Mesodermal cell (in vitro differentiated cells): ENCODE measurements around the gene GUCA1A.
"Not testable (repeated sequence)": the region's sequence is repeated elsewhere in the genome, so short reads cannot be mapped to it uniquely, and the experiment has no call there.

Source experiments
- H3K27ac ChIP-seq: 2 replicates; pipeline ENCODE4 v1.7.0; 2013; ENCODE audit warnings: mild to moderate bottlenecking, low read depth, low read length, moderate library complexity; ENCODE audit not compliant: severe bottlenecking
- H3K36me3 ChIP-seq: 2 replicates; pipeline ENCODE4 v1.7.1; 2013; ENCODE audit warnings: mild to moderate bottlenecking, low read length, moderate library complexity; ENCODE audit not compliant: control insufficient read depth, insufficient read depth
- H3K4me1 ChIP-seq: one replicate; pipeline ENCODE4 v1.7.1; 2013; ENCODE audit warnings: mild to moderate bottlenecking, low read length; ENCODE audit not compliant: insufficient read depth, control insufficient read depth, poor library complexity, severe bottlenecking
- H3K4me3 ChIP-seq: 2 replicates; pipeline ENCODE4 v1.7.0; 2013; ENCODE audit warnings: low read length, control low read depth, mild to moderate bottlenecking; ENCODE audit not compliant: insufficient read depth, poor library complexity, severe bottlenecking; ENCODE audit errors: extremely low read depth
- H3K9me3 ChIP-seq: 2 replicates; pipeline ENCODE4 v1.7.1; 2013; ENCODE audit warnings: mild to moderate bottlenecking, low read length, moderate library complexity; ENCODE audit not compliant: control insufficient read depth
- WGBS, 2 experiments: methylation state at CpG; one replicate each; pipeline ENCODE4 v1.1.5; 2013; ENCODE audit warnings: missing lambda C conversion rate in 2 of 2; ENCODE audit not compliant: insufficient coverage in 2 of 2; 5-methylcytosine and 5-hydroxymethylcytosine counted together

Gene GUCA1A

DNA sequence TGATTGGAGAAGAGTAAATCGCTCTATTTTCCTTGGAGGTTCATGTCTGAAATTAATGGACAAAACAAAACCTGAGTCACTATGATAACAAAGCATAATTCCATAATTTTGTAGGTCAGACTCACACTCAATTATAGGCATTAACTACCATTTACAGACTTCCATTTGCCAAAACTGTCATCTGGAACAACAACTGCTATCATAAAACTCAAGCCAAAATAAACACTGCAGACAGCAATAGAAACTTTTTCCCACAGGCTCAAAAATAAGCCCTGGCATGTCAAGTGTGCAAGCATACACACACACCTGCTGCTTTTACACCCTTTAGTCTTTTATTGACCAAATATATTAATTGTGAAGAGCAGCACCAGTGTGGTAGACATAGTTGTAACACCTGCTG lies 37.4 kb downstream of the GUCA1A start:
- Histone ChIP-seq H3K9me3 (no peaks in the 10 kb centered on the region), H3K4me1 (no peaks in the 10 kb centered on the region), H3K27ac (no peak overlapping the region), H3K36me3 (peaks cover 72% of the 10 kb centered on the region), H3K4me3 (no peak overlapping the region)
- no CpG with 5 or more reads among the region's 1 CpG for WGBS, 2 experiments

DNA sequence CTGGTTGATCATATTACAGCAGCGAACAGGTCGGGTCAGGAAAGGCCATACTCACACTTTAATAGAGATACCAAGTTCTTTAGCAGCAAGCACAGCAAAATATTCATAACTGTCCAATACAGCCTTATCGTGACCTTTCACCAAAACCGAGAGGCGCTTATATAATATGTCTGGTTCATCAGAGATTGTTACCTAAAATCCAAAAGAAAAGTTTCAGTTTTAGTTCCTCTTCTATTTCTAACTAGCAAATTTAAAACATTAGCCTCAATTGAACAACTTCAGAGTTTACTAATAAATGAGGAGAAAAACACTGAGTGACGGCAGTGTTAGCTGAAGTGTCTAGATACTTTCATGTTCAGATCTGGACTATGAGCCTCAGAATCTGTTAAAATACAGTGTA lies 38.6 kb downstream of the GUCA1A start:
- no peaks in the 10 kb centered on the region for H3K9me3 ChIP-seq
- peaks cover 60% of the 10 kb centered on the region for H3K36me3 ChIP-seq
- no peak overlapping the region for H3K4me3 ChIP-seq
- H3K4me1 ChIP-seq = no peaks in the 10 kb centered on the region
- WGBS, 2 experiments = 98 to 100% methylated on average over 1 to 5 of the region's 6 CpGs
- H3K27ac ChIP-seq = no peak overlapping the region

- Histone ChIP-seq H3K36me3 (peaks cover 59% of the 10 kb centered on the region), H3K9me3 (no peaks in the 10 kb centered on the region), H3K4me3 (no peak overlapping the region), H3K27ac (no peak overlapping the region), H3K4me1 (no peaks in the 10 kb centered on the region)
- 100% methylated on average over 1 of the region's 3 CpGs; no CpG with 5 or more reads in 1 of the 2 experiments for whole genome bisulfite sequencing, 2 experiments
Measured at GRCh38 chr6:42212442-42212841, 39.3 kb downstream of the GUCA1A start.

DNA sequence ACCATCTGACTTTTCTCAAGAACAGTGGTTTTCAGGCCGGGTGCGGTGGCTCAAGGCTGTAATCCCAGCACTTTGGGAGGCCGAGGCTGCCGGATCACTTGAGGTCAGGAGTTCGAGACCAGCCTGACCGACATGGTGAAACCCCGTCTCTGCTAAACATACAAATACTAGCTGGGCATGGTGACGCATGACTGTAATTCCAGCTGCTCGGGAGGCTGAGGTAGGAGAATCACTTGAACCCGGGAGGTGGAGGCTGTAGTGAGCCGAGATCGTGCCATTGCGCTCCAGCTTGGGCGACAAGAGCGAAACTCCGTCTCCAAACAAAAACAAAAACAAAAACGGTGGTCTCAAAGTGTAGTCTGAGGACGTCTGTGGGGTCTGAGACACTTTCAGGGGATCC lies 43.3 kb downstream of the GUCA1A start:
- not testable (repeated sequence) for H3K9me3 ChIP-seq, H3K27ac ChIP-seq, H3K4me1 ChIP-seq
- H3K36me3 ChIP-seq = peaks cover 25% of the 10 kb centered on the region
- peak overlapping the region; percentile 96 for H3K4me3 ChIP-seq
- 87% methylated on average over 17 to 18 of the region's 18 CpGs for WGBS, 2 experiments

DNA sequence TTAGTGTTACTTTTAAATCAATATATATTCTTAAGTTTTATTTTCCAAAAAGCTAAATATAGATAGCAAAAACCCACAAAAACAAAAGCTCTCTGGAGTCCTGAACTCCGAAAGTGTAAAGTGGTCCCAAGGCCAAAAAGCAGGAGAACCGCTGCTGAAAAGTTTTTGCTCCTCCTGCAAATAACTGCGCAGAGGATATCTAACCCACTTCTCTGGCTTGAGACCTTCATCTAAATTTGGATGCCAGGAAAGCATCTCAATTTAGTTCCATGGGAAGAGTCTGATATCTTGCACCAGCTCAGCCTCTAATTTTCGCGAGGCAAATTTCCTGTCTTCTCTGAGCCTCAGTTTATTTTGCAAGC lies 44.0 kb downstream of the GUCA1A start:
- peak overlapping the region; percentile 72 for H3K27ac ChIP-seq
- H3K4me1 ChIP-seq = no peaks in the 10 kb centered on the region
- peak overlapping the region; percentile 96 for H3K4me3 ChIP-seq
- no peaks in the 10 kb centered on the region for H3K9me3 ChIP-seq
- peaks cover 18% of the 10 kb centered on the region for H3K36me3 ChIP-seq
- WGBS, 2 experiments = 13 to 18% methylated on average over 5 of the region's 5 CpGs

DNA sequence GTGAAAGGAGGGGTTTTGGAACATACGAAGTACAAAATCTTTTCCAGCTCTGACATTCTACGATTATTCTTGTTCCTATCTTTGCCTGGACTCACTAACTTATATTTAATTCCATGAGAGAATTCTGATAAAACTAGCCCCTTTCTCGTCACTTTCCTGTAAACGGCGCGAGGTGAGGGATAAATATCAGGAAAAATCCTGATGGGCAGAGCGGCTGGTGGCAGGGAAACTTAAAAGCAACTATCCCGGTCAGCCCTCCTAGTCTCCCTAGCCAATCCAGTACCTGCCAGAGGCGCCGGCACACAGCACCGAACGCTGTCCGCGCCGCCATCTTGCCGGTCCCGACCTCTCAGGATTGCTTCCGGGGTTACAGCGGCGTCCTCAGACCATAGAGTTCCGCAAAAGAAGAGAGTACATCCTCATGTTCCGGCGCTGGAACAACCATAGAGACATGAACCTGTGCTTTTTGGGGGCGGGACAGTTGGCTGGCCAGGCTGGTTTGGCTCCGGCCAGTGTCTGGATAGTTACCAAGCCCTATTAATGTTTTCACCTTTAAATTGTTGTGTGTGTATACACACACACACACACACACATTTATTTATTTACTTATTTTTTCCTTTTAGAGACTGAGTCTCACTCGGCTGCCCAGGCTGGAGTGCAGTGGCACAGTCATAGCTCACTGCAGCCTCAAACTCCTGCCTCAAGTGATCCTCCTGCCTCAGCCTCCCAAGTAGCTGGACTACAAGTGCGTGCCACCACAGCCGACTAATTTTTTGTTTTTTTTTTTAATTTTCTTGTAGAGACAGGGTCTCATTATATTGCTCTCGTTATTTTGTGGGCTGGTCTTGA lies 44.6 kb downstream of the GUCA1A start, which contains the start of gene MRPS10:
MRPS10 (minus strand) TSS at position 343 of the 849 bp plus-strand sequence; CDS start at position 331, 12 bp downstream.
- H3K9me3 ChIP-seq = no peaks in the 10 kb centered on the region
- WGBS, 2 experiments = 6 to 8% methylated on average over 17 to 25 of the region's 29 CpGs
- H3K36me3 ChIP-seq = peaks cover 14% of the 10 kb centered on the region

DNA sequence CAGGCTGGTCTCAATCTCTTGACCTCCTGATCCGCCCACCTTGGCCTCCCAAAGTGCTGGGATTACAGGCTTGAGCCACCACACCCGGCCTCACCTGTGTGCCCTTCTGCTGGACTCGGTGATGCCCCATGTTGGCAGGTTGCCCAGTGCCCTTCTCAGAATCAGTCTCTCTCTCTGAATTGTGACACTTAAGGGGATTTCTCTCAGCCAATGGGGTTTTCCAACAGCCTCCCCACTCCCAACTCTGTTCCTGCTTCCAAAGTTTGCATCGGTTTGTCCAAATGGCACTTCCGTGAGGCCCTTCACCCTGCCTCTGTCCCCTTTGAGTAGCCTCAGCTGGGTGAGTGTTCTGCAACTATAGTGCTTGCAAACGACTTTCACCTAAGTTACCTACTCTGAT lies 47.6 kb downstream of the GUCA1A start:
- Histone ChIP-seq H3K27ac (no peak overlapping the region), H3K36me3 (no peaks in the 10 kb centered on the region), H3K9me3 (no peaks in the 10 kb centered on the region), H3K4me3 (no peak overlapping the region), H3K4me1 (peaks cover 8% of the 10 kb centered on the region)
- WGBS, 2 experiments = 84 to 92% methylated on average over 4 to 6 of the region's 6 CpGs

More for the DNA sequence above, 44.6 kb downstream of the GUCA1A start, which contains the start of gene MRPS10:
- Histone ChIP-seq H3K27ac (peak within 1 kb of the TSS; percentile 72), H3K4me3 (peak within 1 kb of the TSS; percentile 96), H3K4me1 (no peaks in the 10 kb centered on the region)

GRCh38 chr6:42221546-42221945 lies 48.4 kb downstream of the GUCA1A start:
- Histone ChIP-seq H3K27ac (no peak overlapping the region), H3K4me3 (no peak overlapping the region), H3K4me1 (peaks cover 15% of the 10 kb centered on the region), H3K9me3 (no peaks in the 10 kb centered on the region), H3K36me3 (no peaks in the 10 kb centered on the region)
- WGBS, 2 experiments = 89 to 100% methylated on average over 1 to 2 of the region's 4 CpGs

GRCh38 chr6:42222448-42222847 lies 49.3 kb downstream of the GUCA1A start:
- no peak overlapping the region for H3K27ac ChIP-seq
- H3K4me3 ChIP-seq = no peak overlapping the region
- H3K9me3 ChIP-seq = no peaks in the 10 kb centered on the region
- WGBS, 2 experiments = 100% methylated on average over 1 of the region's 7 CpGs; no CpG with 5 or more reads in 1 of the 2 experiments
- H3K4me1 ChIP-seq = peaks cover 23% of the 10 kb centered on the region
- no peaks in the 10 kb centered on the region for H3K36me3 ChIP-seq

- no peaks in the 10 kb centered on the region for H3K9me3 ChIP-seq
- peaks cover 3% of the 10 kb centered on the region for H3K36me3 ChIP-seq
- peaks cover 23% of the 10 kb centered on the region for H3K4me1 ChIP-seq
- WGBS, 2 experiments = 88 to 93% methylated on average over 7 to 10 of the region's 12 CpGs
- H3K27ac ChIP-seq = no peak overlapping the region
- H3K4me3 ChIP-seq = no peak overlapping the region
Measured at GRCh38 chr6:42224222-42225028, 51.3 kb downstream of the GUCA1A start.

DNA sequence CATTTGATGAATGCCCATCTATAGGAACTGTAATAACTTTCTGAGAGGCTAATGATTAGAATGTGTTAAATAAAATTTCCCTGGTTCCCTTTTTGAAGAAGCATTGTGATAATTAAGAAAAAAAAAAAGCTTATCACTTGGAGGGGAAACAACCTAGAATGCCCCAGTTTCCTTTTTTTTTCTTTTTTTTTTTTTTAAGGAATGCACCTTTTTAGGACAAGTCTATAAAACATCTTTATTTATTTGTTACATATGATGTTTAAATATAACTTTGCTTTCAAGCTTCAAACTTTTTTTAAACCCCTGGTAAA lies 51.8 kb downstream of the GUCA1A start:
- H3K27ac ChIP-seq = no peak overlapping the region
- H3K9me3 ChIP-seq = no peaks in the 10 kb centered on the region
- H3K36me3 ChIP-seq = peaks cover 3% of the 10 kb centered on the region

More for the DNA sequence above, 51.8 kb downstream of the GUCA1A start:
- Histone ChIP-seq H3K4me1 (peaks cover 23% of the 10 kb centered on the region), H3K4me3 (no peak overlapping the region)
